Hematopoietic multipotent progenitor cell (in vitro differentiated cells): ENCODE data around the gene TBC1D24. TPM values are rescaled to one million over a fixed set of nuclear protein-coding genes. Genes with fewer than 3 reads are reported as not detected.

Experiments used
- DNase-seq, 3 donors: peaks; one replicate each; pipeline ENCODE4 v3.0.0-alpha.2; 2011 to 2015; ENCODE audit warnings: low read depth in 2 of 3, low spot score in 2 of 3
- total RNA-seq: library from RNA; depleted of rRNA; stranded (reverse); fragments of >200 nt; gene quantifications from one replicate; pipeline ENCODE4 v1.2.3, GENCODE V29; 2012

TBC1D24 gene
- total RNA-seq, 1 donor, result 21.5 TPM

DNA sequence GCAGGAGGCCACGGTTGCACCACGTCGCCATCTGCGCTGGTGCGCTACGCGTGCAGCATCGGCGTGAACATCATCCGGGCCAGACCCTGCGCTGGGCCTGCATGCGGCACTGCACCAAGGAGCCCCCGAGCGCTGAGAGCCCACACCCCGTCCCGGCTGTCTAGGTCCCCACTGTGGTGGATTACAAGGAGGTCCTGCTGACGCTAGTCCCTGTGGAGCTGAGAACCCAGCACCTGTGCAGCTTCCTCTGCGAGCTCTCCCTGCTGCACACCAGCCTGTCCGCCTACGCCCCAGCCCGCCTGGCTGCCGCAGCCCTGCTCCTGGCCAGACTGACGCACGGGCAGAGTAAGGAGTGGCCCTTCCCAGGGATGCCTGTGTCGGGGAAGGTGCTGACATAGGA, 25.8 kb upstream of the TBC1D24 start:
- DNase-seq, result no peak

DNA sequence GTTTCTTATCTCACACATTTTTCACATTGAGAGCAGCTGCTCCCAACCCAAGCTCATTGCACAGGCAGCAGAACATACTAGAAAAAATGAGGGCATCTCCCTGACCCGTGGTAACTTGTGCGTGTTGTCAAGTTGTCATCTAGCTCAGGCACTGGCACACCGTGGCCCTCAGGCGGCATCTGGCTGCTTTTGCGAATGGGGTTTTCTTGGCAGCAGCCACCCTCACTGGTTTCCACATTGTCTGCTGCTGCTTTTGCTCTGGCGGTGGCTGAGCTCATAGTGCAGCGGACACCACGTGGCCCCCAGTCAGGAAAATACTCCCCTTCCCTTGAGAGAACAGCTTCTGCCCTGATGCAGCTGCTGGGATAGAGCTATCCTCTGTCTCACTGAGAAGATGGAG, 24.4 kb upstream of the TBC1D24 start:
- DNase-seq, result no peak

DNA sequence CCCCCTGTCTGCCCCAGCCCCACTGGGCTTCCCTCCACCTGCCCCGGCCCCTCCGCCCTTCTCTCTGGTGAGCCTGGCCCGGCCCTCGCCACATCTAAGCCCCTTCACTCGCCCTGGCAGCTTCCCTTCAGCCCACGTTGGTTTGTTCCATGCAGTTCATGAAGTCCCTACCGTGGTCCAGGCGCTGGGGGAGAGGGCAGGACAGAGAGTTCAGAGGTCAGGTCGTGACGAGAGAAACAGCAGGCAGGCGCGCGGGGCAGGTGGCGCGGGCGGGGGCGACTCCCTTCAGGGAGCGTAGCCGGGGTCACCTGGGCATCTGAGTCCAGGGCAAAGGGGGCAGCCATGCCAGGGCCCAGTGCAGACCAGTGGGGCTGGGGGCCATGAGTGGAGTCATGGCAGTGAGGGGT, 23.9 kb upstream of the TBC1D24 start:
- DNase-seq, result no peak

GRCh38 chr16:2451851-2452320, 23.0 kb upstream of the TBC1D24 start:
- DNase-seq, result no peak

GRCh38 chr16:2452650-2453049, 22.3 kb upstream of the TBC1D24 start:
- no peak for DNase-seq

DNA sequence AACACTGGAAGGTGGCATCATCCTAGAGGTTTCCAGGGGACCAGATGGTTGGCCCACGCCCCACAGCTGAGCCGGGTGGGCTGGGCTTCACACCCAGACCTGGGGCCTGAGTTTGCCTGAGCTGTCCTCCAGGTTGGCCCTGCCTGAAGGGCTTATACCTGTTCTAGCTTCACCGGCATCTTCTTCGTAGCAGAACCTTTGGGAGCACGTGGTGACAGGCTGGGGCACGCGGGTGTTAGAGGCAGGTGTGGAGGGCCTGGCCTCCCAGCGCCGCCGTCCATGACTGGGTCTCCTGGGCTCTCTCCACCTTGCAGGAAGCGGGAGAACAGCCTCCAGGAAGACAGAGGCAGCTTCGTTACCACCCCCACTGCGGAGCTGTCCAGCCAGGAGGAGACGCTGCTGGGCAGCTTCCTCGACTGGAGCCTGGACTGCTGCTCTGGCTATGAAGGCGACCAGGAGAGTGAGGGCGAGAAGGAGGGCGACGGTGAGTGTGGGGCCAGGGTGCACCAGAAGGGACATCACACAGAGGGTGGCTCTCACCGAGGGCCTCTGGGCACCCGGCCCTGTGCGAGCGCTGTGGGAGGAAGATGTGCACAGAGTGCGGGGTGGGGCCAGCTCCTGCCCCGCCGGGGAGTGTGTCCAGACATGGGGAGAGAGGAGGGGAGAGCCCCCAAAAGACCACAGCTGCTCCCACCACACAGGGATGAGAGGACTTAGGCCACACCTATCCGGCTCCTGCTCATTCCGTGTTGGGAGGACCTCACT, 19.7 kb upstream of the TBC1D24 start:
- no peak for DNase-seq

- DNase-seq, result no peak
Measured at GRCh38 chr16:2456551-2457153, 18.3 kb upstream of the TBC1D24 start.

GRCh38 chr16:2457267-2457666, 17.7 kb upstream of the TBC1D24 start:
- DNase-seq, result no peak

DNA sequence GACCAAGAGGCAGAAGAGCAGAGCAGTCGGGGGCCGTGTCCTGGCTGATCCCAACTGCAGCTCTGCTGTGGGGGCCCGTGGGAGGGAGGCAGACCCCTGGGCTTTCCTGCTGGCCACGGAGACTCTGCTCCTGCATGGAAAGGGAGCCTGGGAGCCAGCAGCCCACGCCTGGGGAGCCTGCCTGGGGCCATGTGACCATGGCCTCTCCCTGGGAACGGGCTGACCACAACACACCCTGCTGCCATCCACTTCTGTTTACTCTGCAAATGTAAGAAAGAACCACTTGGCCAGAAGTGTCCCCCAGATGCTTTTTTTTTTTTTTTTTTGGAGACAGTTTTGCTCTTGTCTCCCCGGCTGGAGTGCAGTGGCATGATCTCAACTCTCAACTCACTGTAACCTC, 17.0 kb upstream of the TBC1D24 start:
- DNase-seq, result no peak

- DNase-seq, result no peak
Measured at GRCh38 chr16:2458887-2459646, 15.9 kb upstream of the TBC1D24 start.

- peak; percentile 80 to 97 (median 96) for DNase-seq
Measured at GRCh38 chr16:2459647-2460390, 15.1 kb upstream of the TBC1D24 start, which contains the start of gene TEDC2. TEDC2 (plus strand) TSS chr16:2460109; CDS start chr16:2460145, 36 bp downstream.

GRCh38 chr16:2460391-2460713, 14.6 kb upstream of the TBC1D24 start:
- no peak for DNase-seq

GRCh38 chr16:2460916-2461315, 14.0 kb upstream of the TBC1D24 start:
- no peak for DNase-seq

DNA sequence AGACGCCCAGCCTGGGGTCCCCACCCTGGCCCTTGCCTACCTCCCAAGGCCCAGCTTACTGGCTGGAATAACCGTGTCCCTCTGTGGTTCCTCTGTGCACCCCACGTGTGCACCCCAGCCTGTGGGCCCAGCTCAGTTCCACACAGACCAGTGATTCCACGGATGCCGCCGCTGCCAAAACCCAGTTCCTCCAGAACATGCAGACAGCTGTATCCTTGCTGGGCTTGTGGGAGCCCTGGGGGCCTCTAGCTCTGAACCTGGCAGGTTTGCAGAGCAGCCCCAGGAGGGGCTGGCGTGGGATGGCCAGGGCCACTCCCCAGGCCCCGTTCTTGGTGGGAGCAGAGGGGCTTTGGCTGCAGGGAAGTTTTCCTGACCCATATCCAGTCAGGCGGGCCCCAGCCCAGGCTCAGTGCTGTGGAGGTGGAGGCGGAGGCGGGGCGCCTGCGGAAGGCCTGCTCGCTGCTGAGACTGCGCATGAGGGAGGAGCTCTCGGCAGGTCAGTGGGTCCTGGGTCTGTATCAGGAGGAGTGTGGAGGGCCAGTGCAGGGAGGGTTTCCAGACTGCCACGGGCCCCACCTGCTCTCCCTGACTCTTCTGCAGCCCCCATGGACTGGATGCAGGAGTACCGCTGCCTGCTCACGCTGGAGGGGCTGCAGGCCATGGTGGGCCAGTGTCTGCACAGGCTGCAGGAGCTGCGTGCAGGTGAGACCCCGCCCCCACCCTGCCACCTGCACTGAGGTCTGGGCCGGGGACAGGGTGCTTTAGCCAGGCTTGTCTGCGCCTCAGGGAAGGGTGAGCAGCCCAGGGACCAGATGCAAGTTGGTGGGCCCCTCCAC, 12.7 kb upstream of the TBC1D24 start:
- DNase-seq, result no peak

DNA sequence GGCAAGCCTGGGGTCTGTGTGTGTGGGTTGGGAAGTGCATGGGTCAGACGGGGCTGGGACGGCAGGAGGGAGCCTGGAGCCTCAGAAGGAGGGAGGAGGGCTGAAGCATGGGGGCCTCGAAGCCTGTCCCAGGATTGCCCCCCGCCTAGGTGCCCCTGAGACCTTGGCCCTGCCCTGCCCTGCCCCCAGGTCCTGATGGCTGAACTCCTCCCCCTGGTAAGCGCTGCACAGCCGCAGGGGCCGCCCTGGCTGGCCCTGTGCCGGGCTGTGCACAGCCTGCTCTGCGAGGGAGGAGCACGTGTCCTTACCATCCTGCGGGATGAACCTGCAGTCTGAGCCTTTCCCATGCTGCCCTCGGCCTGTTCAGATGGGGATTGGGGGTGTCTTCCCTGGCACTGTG, 10.6 kb upstream of the TBC1D24 start:
- no peak for DNase-seq

- DNase-seq, result peak in 1 of 3 donors; percentile 33
Measured at GRCh38 chr16:2465653-2466415, 9.1 kb upstream of the TBC1D24 start.

- DNase-seq, result no peak
Measured at GRCh38 chr16:2466667-2467527, 8.0 kb upstream of the TBC1D24 start.

DNA sequence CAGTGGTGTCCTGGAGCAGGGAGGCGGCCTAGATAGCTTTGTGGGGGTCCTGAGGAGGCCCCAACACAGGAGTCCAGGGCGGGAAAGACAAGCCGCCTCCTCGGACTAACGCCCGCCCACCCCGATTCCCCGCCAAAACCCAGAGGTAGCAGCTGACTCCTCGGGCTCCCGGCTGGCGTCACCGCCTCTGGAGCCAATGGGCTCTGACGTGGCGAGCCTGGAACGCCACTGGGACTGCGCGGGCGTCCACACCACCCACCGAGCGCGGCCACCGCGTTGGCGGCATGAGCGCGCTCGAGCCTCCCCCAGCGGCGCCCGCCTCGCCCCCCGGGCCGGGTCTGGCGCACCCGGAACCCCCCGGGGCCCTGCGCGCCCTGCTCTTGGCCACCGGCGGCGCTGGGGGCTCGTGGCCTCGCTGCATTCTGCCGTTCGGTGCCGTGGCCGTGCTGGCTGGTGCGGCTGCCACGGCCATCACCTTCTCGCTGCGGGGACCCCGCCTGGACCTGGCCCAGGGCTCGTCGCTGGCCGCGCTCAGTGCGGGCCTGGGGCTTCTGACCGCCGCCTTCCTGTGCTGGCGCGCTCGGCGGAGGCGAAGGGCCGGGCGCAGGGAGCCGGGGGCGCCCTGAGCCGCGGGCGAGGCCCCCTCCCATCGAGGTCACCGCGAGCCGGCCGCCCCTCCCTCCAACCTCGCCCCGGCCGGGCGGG, 7.2 kb upstream of the TBC1D24 start:
- peak in 2 of 3 donors; percentile 33 to 39 for DNase-seq
